GM18873 (cell line): ENCODE data around the gene DENND6A.
"Not testable (repeated sequence)": the region's sequence is repeated elsewhere in the genome, so short reads cannot be mapped to it uniquely, and the experiment has no call there.

ENCODE experiments used
- ATAC-seq: cut with Tn5 transposase; IDR thresholded peaks from one replicate; pipeline ENCODE4 v1.9.1; 2021; ENCODE audit warnings: mild to moderate bottlenecking, moderate library complexity, moderate number of reproducible peaks; ENCODE audit not compliant: unreplicated experiment, low FRiP score

Gene DENND6A

DNA sequence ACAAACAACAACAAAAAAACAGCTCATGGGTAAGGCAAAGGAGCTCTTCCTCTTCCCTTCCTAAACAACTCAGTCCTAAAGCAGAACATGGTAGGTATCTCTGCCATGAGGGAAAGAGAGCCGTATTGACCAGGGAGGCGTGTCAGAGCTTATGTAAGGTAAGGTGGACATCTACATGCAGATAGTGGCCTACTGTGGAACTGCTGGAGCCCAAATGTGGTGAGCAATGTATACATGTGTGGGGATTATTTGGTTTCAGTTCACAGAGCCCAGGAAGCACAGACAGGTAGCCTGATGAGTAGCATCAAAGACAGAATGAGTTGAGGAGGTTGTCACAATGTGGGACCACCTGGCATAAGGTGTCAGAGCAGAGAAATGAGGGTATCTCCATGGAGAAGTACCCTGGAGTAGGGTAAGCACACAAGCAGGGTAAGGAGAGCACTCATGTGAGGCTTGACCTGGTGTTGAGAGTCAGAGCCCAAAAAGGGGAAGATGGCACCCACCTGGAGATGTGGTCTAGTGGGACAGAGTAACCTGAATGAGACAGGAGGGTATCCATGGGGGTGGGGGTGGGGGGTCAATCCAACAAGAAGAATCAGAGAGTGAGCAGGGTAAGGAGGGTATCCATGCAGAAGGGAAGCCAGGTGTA lies 45.5 kb downstream of the DENND6A start:
- ATAC-seq: no peak

DNA sequence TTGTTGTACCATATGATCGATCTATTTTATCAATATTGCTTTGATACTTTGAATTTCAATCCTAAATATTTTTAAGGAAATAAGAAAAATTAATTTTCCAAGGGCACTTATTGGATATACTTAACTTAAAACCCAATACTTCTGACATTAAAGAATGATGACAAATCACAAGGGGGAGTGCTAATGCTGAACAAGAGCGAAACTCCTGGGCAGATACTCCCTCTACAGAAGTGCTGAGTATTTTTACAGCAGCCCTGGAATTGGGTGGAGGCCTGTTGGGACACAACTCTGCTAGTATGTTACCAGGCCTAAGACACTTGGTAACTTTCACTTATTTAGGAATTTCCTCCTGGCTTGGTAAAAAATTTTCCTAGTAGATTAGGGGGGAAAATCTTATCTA lies 46.2 kb downstream of the DENND6A start:
- ATAC-seq: no peak

DNA sequence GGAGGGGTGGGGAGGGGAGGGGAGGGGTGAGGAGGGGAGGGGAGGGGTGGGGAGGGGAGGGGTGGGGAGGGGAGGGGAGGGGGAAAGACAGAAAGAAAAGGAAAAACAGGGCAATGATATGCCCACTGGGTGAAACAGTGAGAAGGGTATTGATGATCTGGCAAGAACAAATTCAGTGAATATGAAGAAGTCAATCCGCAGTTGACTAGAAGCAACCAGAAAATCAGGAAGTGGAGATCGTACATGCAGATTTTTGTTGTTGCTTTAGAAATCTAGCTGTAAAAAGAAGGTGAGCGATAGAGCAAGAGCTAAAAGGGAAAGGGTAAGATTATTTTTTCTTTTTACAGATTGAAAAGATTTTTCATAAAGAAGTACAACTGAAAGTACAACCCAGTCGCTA lies 48.1 kb downstream of the DENND6A start:
- no peak for ATAC-seq

DNA sequence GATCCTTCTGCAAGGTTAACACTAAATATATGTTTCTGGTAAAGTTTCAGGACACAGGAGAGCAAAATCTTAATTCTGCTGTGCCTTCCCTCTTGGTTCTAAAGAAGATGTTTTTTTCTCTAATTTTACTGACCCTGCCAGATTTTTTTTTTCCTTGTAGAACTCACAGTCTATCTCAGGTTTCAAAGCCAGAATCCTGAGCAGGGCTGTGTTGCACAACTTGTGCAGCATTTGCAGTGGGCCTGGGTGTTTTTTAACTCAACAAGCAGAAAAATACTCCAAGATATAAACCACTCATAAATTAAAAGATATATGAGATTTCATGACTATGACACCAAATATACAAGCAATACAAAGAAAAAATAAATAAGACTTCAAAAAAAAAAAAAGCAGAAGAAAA lies 55.5 kb downstream of the DENND6A start:
- no peak for ATAC-seq

DNA sequence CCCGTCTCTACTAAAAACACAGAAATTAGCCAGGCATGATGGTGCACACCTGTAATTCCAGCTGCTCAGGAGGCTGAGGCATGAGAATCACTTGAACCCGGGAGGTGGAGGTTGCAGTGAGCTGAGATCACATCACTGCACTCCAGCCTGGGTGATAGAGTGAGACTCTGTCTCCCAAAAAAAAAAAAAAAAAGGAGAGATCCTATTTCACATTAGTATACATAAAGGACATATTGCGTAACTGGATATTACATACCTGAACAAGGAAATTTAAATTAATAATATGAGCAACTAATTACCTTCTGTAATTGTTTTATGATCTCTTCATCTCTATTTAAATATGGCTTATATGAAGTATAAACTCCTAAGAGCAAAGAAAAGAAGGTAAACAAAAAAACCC lies 58.6 kb downstream of the DENND6A start:
- ATAC-seq: not testable (repeated sequence)

DNA sequence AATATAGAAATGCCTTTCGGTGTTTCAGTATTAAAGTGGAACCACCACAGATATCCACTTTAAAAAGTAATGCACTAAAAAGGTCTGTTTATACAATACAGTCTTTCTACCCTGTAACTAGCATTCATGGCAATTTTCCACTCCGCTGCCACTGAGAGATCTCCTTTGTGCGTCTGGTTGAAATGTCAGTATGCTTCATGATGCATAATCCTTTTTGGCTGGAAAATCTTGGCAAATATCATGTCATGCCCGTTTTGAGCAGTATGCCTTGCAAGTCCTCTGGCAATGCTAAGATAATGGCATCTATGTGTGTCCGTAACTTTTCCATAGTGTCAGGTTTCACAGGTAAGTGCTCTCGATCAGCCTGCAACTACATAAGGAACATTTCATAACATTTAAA lies 64.9 kb downstream of the DENND6A start:
- ATAC-seq: no peak

DNA sequence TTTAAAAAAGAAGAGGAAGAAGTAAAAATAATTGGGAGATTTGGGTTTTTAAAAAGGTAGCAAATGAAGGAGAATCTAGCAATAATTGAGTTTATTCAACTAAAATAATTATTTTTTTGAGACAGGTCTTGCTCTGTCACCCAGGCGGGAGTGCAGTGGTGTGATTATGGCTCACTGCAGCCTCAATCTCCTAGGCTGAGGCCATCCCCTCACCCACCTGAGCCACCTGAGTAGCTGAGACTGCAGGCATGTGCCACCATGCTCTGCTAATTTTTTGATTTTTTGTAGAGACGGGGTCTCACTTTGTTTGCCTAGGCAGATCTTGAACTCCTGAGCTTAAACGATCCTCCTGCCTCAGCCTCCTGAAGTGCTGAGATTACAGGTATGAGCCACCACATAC lies 68.1 kb downstream of the DENND6A start:
- ATAC-seq: no peak

DNA sequence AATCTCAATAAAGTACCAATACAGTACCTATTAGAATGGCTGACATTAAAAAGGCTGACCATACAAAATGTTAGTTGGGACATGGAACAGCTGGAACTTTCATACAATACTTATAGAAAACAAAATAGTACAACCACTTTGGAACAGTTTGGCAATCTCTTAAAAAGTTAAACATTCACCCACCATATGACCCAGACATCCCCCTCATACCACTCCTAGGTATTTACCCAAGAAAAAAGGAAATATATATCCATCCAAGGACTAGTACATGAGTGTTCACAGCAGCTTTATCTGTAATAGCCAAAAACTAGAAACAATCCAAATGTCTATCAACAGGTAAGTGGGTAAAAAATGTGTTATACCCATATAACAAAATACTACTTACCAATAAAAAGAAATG lies 70.5 kb downstream of the DENND6A start:
- ATAC-seq: no peak

DNA sequence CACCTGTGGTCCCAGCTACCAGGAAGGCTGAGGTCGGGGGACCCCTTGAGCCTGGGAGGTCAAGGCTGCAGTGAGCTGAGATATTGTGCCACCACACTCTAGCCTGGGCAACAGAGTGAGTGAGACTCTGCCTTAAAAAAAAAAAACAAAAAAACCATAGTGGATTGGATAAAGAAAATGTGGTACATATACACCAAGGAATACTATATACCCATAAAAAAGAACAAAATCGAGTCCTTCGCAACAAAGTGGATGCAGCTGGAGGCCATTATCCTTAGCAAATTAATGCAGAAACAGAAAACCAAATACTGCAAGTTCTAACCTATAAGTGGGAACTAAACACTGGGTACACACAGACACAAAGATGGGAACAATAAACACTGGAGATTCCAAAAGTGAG lies 75.1 kb downstream of the DENND6A start:
- no peak for ATAC-seq

DNA sequence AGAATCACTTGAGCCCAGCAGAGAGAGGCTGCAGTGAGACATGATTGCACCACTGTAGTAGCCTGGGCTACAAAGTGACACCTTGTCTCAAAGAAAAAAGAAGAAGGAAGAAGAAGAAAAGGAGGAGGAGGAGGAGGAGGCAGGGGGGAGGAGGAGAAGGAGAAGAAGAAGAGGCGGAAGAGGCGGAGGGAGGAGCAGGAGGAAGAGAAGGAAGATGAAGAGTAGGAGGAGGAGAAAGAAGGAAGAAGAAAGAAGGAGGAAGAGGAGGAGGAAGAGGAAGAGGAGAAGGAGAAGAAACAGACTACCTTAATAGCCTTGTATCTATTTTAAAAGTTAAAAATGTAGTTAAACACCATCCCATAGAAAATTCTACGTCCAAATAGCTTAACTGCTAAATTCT lies 76.6 kb downstream of the DENND6A start:
- no peak for ATAC-seq

DNA sequence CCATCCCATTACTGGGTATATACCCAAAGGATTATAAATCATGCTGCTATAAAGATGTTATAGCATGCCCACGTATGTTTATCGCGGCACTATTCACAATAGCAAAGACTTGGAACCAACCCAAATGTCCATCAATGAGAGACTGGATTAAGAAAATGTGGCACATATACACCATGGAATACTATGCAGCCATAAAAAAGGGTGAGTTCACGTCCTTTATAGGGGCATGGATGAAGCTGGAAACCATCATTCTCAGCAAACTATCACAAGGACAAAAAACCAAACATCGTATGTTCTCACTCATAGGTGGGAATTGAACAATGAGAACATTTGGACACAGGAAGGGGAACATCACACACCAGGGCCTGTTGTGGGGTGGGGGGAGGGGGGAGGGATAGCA lies 81.0 kb downstream of the DENND6A start:
- not testable (repeated sequence) for ATAC-seq

DNA sequence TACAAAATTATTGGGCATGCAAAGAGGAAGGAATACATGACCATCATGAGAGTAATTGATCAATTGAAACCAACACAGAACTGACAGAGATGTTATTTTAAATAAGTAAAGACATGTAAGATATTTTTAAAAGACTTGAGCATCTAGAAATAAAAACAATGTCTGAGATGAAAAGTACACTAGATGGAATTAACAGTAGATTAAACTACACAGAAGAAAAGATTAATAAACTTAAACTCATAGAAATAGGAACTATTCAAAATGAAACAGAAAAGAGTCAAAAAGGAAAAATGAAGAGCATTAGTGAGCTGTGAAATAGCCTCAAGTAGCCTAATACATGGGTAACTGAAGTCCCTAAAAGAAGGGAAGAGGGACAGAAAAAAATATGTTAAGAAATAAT lies 87.2 kb downstream of the DENND6A start:
- ATAC-seq: no peak

DNA sequence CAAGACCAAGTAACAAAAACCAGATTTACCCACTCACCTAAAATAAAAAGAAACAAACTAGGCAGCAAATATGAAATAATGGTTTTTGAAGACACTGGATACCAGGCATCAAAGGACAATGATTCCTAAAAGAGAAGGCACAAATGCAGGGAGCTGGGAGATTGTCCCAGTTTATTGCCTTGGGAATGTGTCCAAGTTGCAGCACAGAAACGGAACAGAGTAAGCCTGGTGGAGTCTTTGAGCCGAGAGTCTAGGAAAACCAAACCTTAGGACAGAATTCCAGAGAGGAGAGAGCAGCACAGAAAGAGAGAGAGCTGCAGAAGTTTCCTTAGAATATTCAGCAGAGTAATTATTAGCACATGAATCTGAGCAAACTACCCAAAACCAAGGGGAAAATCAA lies 87.9 kb downstream of the DENND6A start:
- ATAC-seq: no peak

DNA sequence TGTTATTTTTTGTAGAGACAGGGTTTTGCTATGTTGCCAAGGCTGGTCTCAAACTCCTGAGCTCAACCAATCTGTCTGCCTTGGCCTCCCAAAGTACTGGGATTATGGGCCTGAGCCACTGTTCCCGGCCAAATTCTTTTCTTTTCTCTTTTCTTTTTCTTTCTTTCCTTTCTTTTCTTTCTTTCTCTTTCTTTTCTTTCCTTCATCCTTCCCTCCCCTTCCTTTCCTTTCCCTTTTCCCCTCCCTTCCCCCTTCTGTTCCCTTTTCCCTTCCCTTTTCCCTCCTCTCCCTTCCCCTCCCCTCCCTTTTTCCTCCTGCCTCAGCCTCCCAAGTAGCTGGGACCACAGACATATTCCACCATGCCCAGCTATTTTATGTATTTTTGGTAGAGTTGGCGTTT lies 92.7 kb downstream of the DENND6A start:
- no peak for ATAC-seq

DNA sequence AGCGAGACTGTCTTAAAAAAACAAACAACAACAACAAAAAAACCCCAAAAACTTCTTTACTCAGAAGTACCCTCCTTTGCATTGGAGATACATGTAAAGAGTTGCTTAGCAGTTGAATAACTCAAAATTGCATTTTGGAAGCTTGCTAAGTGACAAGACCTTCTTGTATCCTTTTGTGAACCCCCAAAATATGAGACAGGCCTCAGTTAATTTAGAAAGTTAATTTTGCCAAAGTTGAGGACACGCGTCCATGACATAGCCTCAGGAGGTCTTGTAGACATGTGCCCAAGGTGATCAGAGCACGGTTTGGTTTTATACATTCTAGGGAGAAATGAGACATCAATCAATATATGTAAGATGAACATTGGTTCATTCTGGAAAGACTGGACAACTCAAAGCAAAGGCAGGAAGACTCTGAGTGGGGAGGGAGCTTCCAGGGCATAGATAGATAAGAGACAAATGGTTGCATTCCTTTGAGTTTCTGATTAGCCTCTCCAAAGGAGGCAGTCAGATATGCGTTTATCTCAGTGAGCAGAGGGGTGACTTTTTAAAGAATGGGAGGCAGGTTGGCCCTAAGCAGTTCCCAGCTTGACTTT lies 94.0 kb downstream of the DENND6A start:
- no peak for ATAC-seq

DNA sequence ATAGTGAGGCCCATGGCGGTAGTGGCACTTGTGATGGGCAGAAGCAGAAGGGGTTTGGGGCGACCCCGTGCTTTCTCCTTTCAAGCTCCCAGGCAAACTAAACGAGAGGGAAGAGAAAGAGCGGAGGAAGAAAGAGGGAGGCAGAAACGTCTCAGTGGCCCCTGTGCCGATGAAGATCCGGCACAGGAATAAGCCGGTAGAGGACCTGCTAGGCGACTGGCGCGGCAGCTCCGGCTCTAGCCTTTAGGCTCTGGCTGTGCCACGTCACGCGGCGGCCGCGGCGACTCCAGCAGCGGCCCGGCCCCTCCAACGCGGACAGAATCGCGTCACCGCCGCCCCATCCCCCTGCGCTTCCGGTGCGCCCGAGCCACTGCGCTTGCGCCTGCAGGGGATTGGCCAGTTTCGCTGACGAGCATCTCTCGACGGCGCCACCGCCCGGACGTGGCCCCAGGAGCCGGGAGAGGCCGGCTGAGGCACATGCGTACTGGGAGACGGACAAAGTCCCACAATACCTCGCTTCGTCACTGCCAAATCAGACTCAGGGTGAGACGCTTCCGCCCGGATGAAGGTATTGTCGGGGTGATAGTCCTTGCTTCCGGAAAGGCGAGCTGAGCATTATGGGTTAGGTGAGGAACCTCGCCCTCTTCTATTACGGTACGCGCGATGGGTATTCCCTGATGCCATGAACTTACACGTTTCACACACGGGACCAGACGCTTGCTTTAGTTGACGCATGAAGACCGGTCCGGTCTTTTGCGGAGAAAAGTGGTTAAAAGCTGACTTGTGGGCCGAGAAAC lies 95.6 kb downstream of the DENND6A start, which contains the start of gene ARF4:
Gene ARF4 (minus strand): TSS at position 218 of the 797 bp plus-strand sequence. CDS start 204 bp downstream, at position 14.
- ATAC-seq: peak; percentile 98

DNA sequence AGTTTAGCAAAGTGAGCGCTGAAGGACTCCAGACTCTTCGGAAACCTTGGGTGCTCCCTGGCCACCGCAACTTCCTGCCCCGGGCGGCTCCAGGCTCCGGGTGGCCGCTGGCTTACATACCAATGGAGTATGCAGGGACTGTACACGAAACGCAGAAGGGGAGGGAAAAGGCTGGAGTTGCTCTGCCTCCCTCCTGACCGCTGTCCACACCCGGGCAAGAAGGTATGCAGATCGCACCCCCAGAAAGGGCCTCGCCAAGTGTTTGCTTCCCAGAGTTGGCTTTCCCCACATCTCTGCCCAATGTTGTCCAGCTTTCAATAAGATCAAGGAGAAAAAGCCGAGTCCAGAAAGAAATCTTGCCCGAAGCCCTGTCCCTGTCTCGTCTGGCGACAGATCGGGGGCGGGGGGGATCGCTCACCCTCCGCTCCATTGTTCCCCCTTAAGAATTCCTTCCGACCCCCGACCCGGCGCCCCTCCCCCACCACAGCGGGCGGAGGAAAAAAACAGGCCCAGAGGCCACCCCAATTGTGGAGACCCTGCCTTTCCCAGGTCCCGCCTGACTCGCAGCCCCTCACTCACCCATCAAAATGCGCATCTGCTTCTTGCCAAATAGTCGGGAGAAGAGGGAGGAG lies 96.3 kb downstream of the DENND6A start:
- no peak for ATAC-seq

DNA sequence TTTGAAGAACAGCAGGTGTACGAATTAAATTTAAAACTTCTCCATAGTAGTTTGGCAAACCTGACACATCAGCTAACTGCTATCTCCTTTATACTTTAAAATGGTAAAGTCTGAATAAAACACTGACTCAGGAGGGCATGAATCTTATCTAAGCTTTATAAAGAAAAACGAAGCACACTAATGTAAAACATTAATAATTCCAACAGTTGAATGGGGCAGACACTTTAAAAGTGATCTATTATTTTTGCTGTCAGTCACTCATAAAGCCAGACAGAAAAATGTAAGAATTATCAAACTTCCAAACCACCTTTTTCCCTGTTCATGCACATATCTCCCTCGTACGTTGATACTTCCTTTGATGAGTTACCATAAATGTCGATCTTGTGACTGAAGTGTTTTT lies 98.3 kb downstream of the DENND6A start:
- no peak for ATAC-seq

DNA sequence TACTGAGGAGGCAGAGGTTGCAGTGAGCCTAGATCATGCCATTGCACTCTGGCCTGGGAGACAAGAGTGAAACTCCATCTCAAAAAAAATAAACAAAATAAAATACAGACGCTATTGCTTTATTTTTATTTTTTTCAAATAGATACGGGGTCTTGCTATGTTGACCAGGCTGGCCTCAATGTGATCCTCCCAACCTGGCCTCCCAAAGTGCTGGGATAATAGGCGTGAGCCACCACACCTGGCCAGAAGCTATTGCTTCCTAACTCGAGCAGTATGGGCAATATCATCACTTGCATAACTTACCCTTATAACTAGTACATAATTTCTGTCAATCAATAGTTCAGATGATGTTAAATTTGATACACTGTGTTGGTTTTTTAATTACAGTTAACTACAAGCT lies 98.7 kb downstream of the DENND6A start:
- no peak for ATAC-seq

DNA sequence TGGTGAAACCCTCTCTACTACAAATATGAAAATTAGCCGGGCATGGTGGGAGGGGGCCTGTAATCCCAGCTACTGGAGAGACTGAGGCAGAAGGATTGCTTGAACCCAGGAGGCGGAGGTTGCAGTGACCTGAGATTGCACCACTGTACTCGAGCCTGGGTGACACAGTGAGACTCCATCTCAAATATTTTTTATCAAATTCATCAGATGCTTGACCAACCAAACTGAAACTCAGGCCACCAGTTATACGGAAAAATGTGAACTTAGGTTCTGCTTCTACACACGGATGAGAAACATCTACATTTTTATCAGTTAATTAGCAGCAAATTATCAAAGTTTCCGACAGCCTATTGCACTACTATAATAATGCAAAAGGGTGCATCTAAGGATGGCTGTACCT lies 100.6 kb downstream of the DENND6A start:
- ATAC-seq: no peak

DNA sequence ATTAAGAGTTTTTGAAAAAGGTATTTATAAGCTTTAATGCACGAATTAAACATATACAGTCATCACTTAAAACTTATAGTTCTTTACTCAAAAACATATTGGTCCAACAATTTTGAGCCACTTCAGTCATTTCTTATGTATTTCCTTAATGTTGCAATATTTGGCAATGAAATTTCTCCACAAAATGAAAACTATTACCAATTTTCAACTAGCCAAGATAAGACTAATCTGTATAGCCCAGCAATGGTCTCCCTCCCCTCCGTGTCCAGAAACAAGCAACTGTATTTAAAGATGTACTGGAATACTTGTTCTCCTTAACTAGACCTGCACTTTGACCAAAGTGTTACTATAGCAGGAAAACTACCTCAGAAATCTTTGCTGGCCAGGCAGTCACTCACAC lies 105.0 kb downstream of the DENND6A start:
- no peak for ATAC-seq
